ENCODE data around the gene MYO1G. TPM values are rescaled to one million over a fixed set of nuclear protein-coding genes. Genes with fewer than 3 reads are reported as not detected.

The MYO1G gene
- total and polyA plus RNA-seq, 10 of the 15 experiments (the other 5 are each of a cell fraction or from before 2014, with no cell fraction given) = 1.8 to 232 (median 134) TPM

DNA sequence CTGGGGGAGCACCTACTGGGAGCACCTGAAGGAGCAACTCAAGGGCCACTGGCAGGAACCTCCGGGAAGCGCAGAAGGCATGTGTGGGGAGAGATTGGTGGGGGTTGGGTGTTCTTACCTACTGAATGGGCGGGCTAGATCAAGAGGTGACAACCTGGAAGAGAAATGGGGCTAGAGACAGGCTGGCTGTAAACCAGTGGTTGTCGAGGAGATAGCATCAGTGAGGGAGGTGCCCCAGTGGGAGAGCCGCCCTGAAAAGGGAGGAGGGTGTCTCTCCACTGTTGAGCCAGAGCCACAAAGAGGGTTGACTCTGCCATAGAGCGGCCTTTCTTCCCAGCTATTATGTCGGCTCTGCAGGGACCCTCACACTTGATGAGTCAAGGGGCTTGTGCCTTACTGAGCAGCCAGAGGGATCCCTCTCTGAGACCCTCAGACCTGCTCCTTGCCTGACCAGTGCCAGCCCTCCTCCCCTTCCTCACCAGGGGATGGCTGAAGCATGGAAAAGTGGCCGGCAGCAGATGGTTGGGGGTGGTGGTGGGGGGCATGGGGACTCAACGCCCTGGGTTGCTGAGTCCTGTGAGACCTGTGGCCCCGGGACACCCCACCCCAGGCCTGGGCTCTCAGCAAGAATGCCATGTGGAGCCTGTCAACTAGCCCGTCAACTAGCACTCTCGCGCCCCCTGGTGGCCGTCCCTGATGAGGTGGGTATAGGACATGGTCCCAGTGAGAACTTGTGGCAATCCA lies 57.0 kb downstream of the MYO1G start (continued):
- TF ChIP-seq CEBPB (IDR thresholded peaks at IDR 0.05; ENCODE audit: borderline replicate concordance in 1 of 2, low read depth in 2 of 2, low read length in 2 of 2) = no peak
- no peak for TF ChIP-seq CHD1 (IDR thresholded peaks at IDR 0.05; ENCODE audit: low read depth, low read length)
- no peak for TF ChIP-seq FOXM1 (IDR thresholded peaks at IDR 0.05; ENCODE audit: low read depth, low read length)
- no peak for TF ChIP-seq PAX8 (IDR thresholded peaks at IDR 0.05)
- TF ChIP-seq MTA2 (IDR thresholded peaks at IDR 0.05; ENCODE audit: low read depth) = no peak
- TF ChIP-seq SP1 (IDR thresholded peaks at IDR 0.05; ENCODE audit: low read depth, low read length) = no peak
- TF ChIP-seq NR2C2 (IDR thresholded peaks at IDR 0.05; ENCODE audit: borderline replicate concordance, control insufficient read depth, insufficient read length, low read depth) = no peak
- TF ChIP-seq SMC3 (IDR thresholded peaks at IDR 0.05; ENCODE audit: borderline replicate concordance, low read length) = peak; percentile 95
- TF ChIP-seq, protein P1, sequence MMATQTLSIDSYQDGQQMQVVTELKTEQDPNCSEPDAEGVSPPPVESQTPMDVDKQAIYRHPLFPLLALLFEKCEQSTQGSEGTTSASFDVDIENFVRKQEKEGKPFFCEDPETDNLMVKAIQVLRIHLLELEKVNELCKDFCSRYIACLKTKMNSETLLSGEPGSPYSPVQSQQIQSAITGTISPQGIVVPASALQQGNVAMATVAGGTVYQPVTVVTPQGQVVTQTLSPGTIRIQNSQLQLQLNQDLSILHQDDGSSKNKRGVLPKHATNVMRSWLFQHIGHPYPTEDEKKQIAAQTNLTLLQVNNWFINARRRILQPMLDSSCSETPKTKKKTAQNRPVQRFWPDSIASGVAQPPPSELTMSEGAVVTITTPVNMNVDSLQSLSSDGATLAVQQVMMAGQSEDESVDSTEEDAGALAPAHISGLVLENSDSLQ (IDR thresholded peaks at IDR 0.05) = 0 out of 2 replicates have a peak, but pooled peaks have one; percentile 27
- TF ChIP-seq YY1 (IDR thresholded peaks at IDR 0.05; ENCODE audit: low read depth, low read length) = peak; percentile 83
- TF ChIP-seq NFIC (IDR thresholded peaks at IDR 0.05; ENCODE audit: low read depth, low read length) = no peak
- TF ChIP-seq ZZZ3 (IDR thresholded peaks at IDR 0.05; ENCODE audit: control insufficient read depth, insufficient read length, low read depth) = no peak
- TF ChIP-seq RFX5 (IDR thresholded peaks at IDR 0.05; ENCODE audit: low read depth, low read length) = no peak
- TF ChIP-seq MYC (IDR thresholded peaks at IDR 0.05; ENCODE audit: insufficient read depth, insufficient read length, insufficient replicate concordance, low read length, severe bottlenecking) = no peak
- TF ChIP-seq EED (IDR thresholded peaks at IDR 0.05; ENCODE audit: low read depth) = no peak

Data from GM12878 (cell line).